Thyroid gland (tissue), 4 donors: Measurements from ENCODE around the gene NHLRC4. TPM values are rescaled to one million over a fixed set of nuclear protein-coding genes. Genes with fewer than 3 reads are reported as not detected.
A peak's percentile ranks its signal among the peaks of the same experiment; 100 is the strongest.

Experiments
- DNase-seq, 2 donors: peaks; one replicate each; pipeline ENCODE4 v3.0.0-alpha.2; 2019
- H3K27ac ChIP-seq, 3 donors: fragments of 200-600 bp; sonication (generic); 1 replicate in 2 of 3; 2 replicates in 1 of 3; pipeline ENCODE4 v1.5.1; 2016 to 2019; ENCODE audit warnings: mild to moderate bottlenecking in 1 of 3, moderate library complexity in 1 of 3
- H3K27me3 ChIP-seq: fragments of 200-600 bp; sonication (generic); one replicate; pipeline ENCODE4 v1.5.1; 2019
- H3K36me3 ChIP-seq, 2 donors: fragments of 200-600 bp; sonication (generic); one replicate each; pipeline ENCODE4 v1.5.1; 2016 to 2019
- H3K4me1 ChIP-seq, 2 donors: fragments of 200-600 bp; sonication (generic); one replicate each; pipeline ENCODE4 v1.5.1; 2017 to 2019
- H3K4me3 ChIP-seq, 3 donors: fragments of 200-600 bp; sonication (generic); replicated peaks in 1 of 3; 1 replicate in 2 of 3; 2 replicates in 1 of 3; pipeline ENCODE4 v1.5.1; 2016; ENCODE audit warnings: mild to moderate bottlenecking in 1 of 3
- H3K9me3 ChIP-seq: fragments of 200-600 bp; sonication (generic); one replicate; pipeline ENCODE4 v1.5.1; 2017
- CTCF ChIP-seq, 6 experiments: fragments of 200-600 bp in 3 of 6; fragments of 450-650 bp in 3 of 6; sonication (generic) in 3 of 6; IDR thresholded peaks; one replicate each; pipeline ENCODE4 v1.5.1; 2016 to 2019; ENCODE audit warnings: antibody characterized with exemption in 6 of 6, mild to moderate bottlenecking in 2 of 6, inconsistent platforms in 1 of 6, moderate library complexity in 1 of 6
- POLR2A ChIP-seq, 2 donors: fragments of 450-650 bp; IDR thresholded peaks; one replicate each; pipeline ENCODE4 v1.6.1; 2017; ENCODE audit warnings: antibody characterized with exemption in 2 of 2, mild to moderate bottlenecking in 2 of 2, moderate library complexity in 1 of 2
- WGBS, 2 donors: methylation state at CpG; one replicate each; pipeline ENCODE4 v1.1.5; 2017; 5-methylcytosine and 5-hydroxymethylcytosine counted together
- intact Hi-C: fragments of 100-400 bp; cut with DNase I; formaldehyde crosslinking; loops from one replicate; pipeline ENCODE4 v1.15.1; 2023
- total RNA-seq, 4 donors: library from RNA; depleted of rRNA; stranded (reverse); fragments of >200 nt; gene quantifications; one replicate each; pipeline ENCODE4 v1.2.3, GENCODE V29; 2016

The NHLRC4 gene
- total RNA-seq, 4 donors from 2014 or later, result 0.63 to 0.81 (median 0.67) TPM; not detected in 1

- Histone ChIP-seq H3K4me1 (peaks cover 7 to 35% of the 10 kb centered on the region in 2 donors), H3K27ac (peak within 1 kb of the TSS in 2 of 3 donors; percentile 48 to 58), H3K36me3 (peaks cover 6 to 8% of the 10 kb centered on the region in 2 donors), H3K4me3 (peak within 1 kb of the TSS; percentile 66 to 95 (median 85)), H3K9me3 (no peaks in the 10 kb centered on the region), H3K27me3 (no peaks in the 10 kb centered on the region)
- WGBS, 2 donors, result 3 to 8% methylated on average over 19 to 61 of the region's 87 CpGs
- intact Hi-C loops, result no loop called here
- DNase-seq, result peak; percentile 42 to 57
- TF ChIP-seq CTCF (IDR thresholded peaks at IDR 0.05), result no peak
These were observed 2.8 kb downstream of the NHLRC4 start, which contains the start of gene PIGQ for GRCh38 chr16:569445-570254. TSS of gene PIGQ (plus strand) at chr16:569968. CDS start at chr16:574075, 4,107 bp downstream.

GRCh38 chr16:572865-573650 is 6.3 kb downstream of the NHLRC4 start:
- Histone ChIP-seq H3K4me3 (no peak overlapping the region), H3K36me3 (peaks cover 15 to 23% of the 10 kb centered on the region in 2 donors), H3K4me1 (peaks cover 7 to 15% of the 10 kb centered on the region in 2 donors), H3K9me3 (no peaks in the 10 kb centered on the region), H3K27me3 (no peaks in the 10 kb centered on the region), H3K27ac (no peak overlapping the region)
- intact Hi-C loops, result no loop called here
- no peak for TF ChIP-seq CTCF (IDR thresholded peaks at IDR 0.05)
- no peak for TF ChIP-seq POLR2A (IDR thresholded peaks at IDR 0.05)
- WGBS, 2 donors, result 86 to 89% methylated on average over 16 to 24 of the region's 27 CpGs
- DNase-seq, result no peak

DNA sequence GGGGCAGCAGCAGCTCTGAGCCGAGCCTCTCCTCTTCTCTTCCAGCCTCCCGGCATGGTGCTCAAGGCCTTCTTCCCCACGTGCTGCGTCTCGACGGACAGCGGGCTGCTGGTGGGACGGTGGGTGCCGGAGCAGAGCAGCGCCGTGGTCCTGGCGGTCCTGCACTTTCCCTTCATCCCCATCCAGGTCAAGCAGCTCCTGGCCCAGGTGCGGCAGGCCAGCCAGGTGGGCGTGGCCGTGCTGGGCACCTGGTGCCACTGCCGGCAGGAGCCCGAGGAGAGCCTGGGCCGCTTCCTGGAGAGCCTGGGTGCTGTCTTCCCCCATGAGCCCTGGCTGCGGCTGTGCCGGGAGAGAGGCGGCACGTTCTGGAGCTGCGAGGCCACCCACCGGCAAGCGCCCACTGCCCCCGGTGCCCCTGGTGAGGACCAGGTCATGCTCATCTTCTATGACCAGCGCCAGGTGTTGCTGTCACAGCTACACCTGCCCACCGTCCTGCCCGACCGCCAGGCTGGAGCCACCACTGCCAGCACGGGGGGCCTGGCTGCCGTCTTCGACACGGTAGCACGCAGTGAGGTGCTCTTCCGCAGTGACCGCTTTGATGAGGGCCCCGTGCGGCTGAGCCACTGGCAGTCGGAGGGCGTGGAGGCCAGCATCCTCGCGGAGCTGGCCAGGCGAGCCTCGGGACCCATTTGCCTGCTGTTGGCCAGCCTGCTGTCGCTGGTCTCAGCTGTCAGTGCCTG is 7.4 kb downstream of the NHLRC4 start:
- 89 to 94% methylated on average over 15 to 24 of the region's 46 CpGs for WGBS, 2 donors
- H3K27ac ChIP-seq, result no peak overlapping the region
- peaks cover 15 to 23% of the 10 kb centered on the region in 2 donors for H3K36me3 ChIP-seq
- no peaks in the 10 kb centered on the region for H3K9me3 ChIP-seq
- no peak for DNase-seq
- H3K4me1 ChIP-seq, result peaks cover 6 to 9% of the 10 kb centered on the region in 2 donors
- intact Hi-C loops, result no loop called here
- H3K27me3 ChIP-seq, result no peaks in the 10 kb centered on the region
- H3K4me3 ChIP-seq, result no peak overlapping the region
- TF ChIP-seq POLR2A (IDR thresholded peaks at IDR 0.05) (no peak), CTCF (IDR thresholded peaks at IDR 0.05) (no peak)

DNA sequence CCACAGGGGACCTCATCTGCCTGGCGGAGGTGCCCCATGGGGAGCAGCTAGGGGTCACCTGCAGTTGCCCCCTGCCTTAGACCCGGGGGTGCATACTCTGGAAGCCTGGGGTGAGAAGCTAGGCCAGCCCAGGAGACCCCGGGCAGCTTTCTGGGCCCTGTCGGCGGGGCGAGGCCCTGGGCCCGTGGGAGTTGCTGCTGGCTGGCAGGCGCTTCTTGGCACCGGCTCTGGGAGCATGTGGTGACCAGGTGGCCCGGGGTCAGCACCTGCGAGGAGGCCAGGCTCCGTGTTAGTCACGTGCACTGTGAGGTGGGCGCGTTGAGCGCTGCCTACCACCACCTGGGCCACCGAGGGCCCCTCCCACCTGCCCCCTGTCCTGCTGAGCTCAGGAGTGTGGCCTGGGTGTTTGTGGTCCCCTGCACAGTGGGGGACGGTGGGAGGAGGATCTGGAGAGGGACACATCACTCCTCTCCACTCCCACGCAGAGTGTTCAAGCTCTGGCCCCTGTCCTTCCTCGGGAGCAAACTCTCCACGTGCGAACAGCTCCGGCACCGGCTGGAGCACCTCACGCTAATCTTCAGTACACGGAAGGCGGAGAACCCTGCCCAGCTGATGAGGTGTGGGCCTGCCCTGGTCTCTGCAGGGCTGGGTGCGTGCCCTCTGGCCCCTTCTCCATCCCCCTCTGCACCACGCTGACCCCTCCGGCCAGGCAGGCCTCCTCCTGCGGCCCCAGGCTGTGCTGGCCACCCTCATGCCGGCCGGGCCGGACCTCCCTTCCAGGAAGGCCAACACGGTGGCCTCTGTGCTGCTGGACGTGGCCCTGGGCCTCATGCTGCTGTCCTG is 8.8 kb downstream of the NHLRC4 start:
- no peaks in the 10 kb centered on the region for H3K27me3 ChIP-seq
- peaks cover 2 to 3% of the 10 kb centered on the region in 2 donors for H3K4me1 ChIP-seq
- no peak overlapping the region for H3K4me3 ChIP-seq
- TF ChIP-seq POLR2A (IDR thresholded peaks at IDR 0.05), result no peak
- no peak for TF ChIP-seq CTCF (IDR thresholded peaks at IDR 0.05)
- no peak overlapping the region for H3K27ac ChIP-seq
- WGBS, 2 donors, result 87 to 90% methylated on average over 19 to 22 of the region's 36 CpGs
- H3K36me3 ChIP-seq, result peaks cover 15 to 23% of the 10 kb centered on the region in 2 donors
- intact Hi-C loops, result no loop called here
- no peak for DNase-seq
- no peaks in the 10 kb centered on the region for H3K9me3 ChIP-seq
